ENCODE data around the gene MIOX.

DNA sequence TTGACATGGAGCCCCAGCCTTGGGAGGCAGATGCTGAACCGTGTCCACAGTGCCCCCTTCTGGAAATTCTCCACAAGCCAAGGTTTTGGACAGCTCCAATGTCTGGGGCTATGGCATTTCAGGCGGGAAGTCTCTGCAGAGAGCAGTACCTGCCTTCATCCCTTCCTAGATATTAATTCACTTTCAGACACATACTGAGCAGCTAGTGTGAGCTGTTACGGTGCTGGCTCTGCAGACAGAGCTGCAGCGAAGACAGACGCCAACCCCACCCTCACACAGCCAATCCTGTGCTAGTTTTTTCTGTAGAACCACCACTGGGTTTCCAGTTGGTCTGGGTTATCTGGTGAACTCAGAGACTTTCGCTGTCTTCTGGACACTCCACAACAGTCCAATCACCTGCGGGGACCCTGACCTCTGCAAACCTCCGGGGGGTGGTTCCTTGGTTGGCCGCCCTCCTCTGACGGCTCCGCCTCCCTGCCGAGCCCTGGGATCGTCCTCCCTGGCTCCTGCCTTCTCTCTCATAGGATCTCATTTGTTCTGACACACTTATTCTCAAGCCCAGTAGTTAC is 11.7 kb downstream of the MIOX start:
- TF ChIP-seq POLR2A (IDR thresholded peaks at IDR 0.05; ENCODE audit: low read length) (no peak), GATA1 (IDR thresholded peaks at IDR 0.05; ENCODE audit: low read depth, low read length) (no peak)

All from erythroblast (primary cell).